ENCODE data around the gene JAK3.
A peak's percentile ranks its signal among the peaks of the same experiment; 100 is the strongest.
"Not testable (repeated sequence)": the region's sequence is repeated elsewhere in the genome, so short reads cannot be mapped to it uniquely, and the experiment has no call there.

Gene JAK3

GRCh38 chr19:17802137-17802858 lies 45.5 kb downstream of the JAK3 start:
- DNase-seq = no peak

GRCh38 chr19:17798599-17798998 lies 49.2 kb downstream of the JAK3 start:
- DNase-seq = not testable (repeated sequence)

DNA sequence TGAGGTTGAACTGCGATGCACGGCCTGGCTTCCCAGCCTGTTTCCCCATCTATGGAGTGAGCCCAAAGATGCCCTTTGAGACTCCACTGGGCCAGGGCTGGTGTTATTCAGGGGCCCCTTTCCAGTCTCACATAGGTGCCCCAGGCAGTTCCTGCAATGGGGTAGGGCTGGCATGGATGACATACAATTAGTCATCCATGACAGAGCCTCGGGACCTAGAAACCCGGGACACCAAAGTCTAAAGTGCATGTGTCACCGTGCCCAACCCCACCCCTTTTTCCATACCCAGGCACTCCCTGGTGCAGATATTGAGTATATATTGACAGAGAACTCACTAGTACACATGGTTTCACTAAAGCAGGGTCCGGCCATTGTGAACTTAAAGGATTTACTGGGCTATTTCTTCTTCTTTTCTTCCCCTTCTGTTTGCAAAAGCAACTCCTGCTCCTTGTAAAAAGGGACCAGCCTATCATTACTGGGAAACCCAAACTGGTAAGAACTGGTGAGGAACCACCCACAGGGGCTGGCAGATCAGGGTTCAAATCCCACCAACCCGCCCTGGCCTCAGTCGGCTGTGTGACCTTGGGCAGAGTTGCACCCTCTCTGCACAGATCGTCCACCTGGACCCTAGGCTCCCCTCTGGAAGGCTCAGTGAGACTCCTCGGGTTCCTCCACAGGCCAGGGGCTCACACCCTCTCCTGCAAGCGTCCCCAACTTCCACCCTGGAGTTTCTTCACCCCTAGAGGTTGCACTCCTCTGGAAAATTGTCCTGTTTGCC lies 50.2 kb downstream of the JAK3 start:
- DNase-seq = no peak

- DNase-seq = no peak
Measured at GRCh38 chr19:17796838-17797423, 50.9 kb downstream of the JAK3 start.

DNA sequence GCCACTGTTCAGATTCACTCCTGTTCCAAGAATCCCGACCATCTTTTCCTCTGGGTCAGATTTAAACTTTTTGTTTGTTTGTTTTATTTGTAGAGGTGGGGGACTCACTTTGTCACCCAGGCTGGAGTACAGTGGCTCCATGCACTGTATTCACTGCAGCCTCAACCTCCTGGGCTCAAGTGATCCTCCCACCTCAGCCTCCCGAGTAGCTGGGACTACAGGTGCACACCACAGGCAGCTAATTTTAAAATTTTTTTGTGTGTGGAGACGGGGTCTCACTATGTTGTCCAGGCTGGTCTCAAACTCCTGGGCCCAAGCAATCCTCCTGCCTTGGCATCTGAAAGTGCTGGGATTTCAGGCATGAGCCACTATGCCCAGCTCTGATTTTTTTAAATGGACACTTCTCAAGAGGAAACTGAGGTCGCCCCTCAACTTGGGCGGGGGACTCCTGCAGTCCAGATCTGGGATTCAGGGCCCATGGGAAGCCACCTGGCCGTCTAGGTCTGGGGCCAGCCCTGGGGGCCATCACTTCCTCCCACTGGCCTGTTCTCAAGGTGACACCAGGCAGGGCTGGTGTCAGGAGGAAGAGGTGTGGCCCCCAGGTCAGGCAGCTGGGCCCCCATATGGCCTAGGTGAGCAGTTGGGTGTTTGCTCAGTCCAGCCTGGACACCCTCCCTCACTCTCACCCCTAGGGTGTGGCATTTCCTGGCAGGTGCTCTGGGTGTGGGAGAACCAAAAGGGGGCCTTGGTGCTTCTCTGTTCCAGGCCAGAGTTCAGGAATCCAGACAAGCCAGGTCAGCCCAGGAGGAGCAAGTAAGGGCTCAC lies 51.6 kb downstream of the JAK3 start:
- DNase-seq = no peak

GRCh38 chr19:17795495-17795856 lies 52.3 kb downstream of the JAK3 start:
- DNase-seq = no peak

GRCh38 chr19:17794731-17795494 lies 52.9 kb downstream of the JAK3 start, which contains the start of gene B3GNT3:
TSS of gene B3GNT3 (plus strand) at chr19:17795138. CDS start at chr19:17807808, 12,670 bp downstream.
- DNase-seq = no peak

DNA sequence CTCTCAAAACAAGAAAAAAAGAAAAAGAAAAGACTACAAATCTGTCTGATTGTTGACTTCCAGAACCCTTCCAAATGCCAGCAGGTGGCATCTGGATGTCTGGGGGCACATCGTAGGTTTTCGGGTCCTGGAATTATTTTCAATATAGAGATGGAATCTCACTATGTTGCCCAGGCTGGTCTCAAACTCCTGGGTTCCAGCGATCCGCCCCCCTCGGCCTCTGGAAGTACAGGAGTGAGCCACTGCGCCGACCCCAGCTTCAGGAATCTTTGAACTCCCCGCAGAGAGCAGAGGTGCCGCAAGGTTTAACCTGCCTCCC lies 53.4 kb downstream of the JAK3 start:
- no peak for DNase-seq

GRCh38 chr19:17790059-17790780 lies 57.6 kb downstream of the JAK3 start:
- DNase-seq = no peak

DNA sequence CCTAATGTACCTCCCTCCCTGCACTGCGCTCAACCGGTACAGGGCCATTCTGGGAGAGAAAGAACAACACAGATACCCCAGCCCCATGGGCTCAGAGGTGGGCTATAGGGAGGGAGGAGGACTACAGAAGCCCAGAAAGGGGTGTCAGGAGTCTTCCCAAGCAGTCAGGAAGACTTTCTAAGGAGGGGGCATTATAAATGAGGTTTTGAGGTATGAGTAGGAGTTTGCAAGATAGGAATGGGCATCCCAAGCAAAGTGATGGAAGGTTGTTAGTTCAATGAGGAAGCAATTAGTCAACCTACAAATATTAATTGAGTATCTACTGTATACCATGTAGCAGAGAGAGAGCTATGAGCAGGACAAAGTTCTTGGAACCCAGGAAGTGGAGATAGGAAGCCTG lies 59.1 kb downstream of the JAK3 start:
- no peak for DNase-seq

GRCh38 chr19:17787274-17787913 lies 60.4 kb downstream of the JAK3 start:
- DNase-seq = no peak

DNA sequence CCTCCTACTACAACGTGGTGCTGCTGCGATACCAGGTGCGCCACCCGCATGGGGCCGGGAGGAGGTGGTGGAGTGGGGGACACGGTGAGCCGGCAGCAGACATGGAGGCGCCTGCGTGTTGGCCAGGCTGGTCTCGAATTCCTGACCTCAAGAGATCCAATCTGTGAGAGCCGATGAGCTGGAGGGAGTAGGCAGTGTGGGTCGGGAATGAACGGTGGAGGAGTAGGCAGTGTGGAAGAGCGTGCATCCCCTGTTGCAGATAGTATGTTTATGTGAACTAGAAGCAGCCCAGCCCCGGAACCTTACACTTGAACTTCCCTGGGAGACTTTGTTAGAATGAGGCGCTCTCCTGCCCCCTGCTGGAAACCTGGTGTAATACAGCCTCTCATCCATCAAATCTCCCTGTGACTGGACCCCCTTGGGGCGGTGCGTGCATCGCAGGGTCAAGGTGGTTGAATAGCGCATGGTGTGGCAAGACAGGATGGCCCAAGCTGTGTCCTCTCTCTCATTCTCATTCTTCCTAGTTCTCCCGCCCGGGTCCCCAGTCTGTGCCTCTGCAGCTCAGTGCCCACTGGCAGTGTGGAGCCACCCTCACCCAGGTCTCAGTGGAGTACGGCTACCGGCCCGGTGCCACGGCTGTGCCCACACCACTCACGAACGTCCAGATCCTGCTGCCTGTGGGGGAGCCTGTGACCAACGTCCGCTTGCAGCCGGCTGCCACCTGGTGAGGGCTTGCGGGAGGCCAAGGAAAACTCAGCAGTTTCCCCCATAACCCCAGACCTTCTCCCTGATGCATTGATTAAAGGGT lies 63.4 kb downstream of the JAK3 start:
- DNase-seq = peak; percentile 59

GRCh38 chr19:17783721-17784120 lies 64.1 kb downstream of the JAK3 start:
- DNase-seq = not testable (repeated sequence)

DNA sequence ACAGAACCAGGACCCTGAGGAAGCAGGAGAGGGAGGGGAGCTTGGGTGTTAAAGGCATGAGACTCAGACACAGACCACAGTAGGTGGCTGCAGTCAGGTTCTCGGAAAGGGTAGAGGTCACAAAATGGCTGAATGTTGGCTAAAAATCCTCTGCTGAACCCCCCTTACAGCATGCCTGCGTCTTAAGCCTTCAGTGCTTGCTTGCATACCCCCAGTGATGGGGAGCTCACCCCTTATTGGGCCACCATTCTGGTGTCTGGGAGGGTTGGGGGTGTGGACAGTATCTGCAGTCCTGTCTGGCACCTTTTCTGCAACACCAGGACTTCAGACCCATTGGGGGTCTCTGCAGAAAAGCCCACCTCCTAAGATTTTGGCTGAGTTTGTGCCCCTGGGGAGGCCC lies 67.0 kb downstream of the JAK3 start:
- no peak for DNase-seq

- peak; percentile 29 for DNase-seq
Measured at GRCh38 chr19:17778968-17779929, 68.5 kb downstream of the JAK3 start.

DNA sequence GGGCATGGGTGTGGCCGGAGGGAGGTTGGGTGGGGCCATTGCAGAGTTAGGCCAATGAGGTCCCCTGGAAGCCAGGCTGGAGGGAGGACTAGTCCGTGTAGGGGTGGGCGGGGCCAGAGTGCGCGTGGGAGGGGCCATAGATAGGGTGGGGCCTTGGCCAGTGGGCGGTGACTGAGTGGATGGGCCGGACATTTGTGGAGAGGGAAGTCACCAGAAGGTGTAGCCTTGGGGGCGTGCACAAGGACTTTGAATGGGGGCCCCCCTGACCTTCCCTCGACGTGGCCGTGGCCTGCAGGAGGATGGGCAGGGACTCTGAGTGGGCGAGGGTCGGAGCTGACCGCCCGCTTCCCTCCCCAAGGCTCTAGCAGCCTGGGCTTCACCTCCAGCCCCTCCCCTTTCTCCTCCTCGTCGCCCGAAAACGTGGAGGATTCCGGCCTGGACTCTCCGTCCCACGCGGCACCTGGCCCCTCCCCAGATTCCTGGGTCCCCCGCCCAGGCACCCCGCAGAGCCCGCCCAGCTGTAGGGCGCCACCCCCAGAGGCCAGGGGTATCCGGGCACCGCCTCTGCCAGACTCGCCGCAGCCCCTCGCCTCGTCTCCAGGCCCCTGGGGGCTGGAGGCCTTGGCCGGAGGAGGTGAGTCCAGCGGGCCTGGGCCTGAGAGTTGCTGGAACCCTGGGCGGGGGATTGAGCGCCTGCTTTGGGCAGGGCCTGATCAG lies 69.4 kb downstream of the JAK3 start:
- peak; percentile 12 for DNase-seq

- DNase-seq = not testable (repeated sequence)
Measured at GRCh38 chr19:17777840-17778239, 69.9 kb downstream of the JAK3 start.
